NCI-H1930 (cell line): Measurements from ENCODE around the gene LRFN5.
"Not testable (repeated sequence)": the region's sequence is repeated elsewhere in the genome, so short reads cannot be mapped to it uniquely, and the experiment has no call there.

Experiments
- DNase-seq, 2 experiments: peaks; one replicate each; lab custom pipeline; 2025; lab: John Stamatoyannopoulos, UW

LRFN5 gene

DNA sequence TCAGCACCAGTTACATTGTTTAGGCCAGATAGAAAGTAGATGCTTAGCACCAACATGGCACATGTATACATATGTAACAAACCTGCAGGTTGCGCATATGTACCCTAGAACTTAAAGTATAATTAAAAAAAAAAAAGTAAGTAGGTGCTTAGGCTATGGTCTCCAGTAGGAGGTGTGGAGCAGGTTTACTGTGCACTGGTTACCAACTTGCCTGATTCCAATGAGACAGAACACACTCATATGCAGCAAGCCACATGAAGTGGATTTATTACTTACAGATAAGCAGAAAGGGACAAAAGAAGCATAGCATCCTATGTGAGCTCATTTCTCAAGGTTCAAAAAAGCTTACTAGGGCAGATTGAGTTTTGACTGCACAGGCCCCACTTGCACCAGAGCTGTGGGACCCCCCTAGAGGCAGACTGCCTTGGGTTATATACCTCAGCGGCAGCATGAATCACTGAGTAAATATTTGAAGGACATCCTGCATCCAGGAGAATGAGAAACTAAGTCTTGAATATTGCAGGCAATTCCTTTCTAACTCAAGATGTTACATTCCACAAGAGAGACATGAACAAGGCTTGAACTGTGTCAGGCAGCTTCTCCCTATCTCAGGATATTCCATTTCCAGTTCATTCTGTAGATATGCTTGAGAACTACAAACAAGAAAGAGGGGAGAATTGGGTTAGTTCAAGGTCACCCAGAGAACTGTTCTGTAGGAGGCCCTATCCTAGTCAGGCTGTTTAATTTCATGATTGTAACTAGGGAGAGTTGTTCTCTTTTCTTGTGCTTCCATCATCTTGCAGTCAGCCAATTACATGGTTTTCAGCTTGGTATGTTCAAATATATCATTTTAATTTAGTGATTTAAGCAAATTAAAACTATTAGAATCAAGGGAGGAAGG, 30.1 kb downstream of the LRFN5 start:
- no peak for DNase-seq

- no peak for DNase-seq
Measured at GRCh38 chr14:41641690-41642089, 35.0 kb downstream of the LRFN5 start.

DNA sequence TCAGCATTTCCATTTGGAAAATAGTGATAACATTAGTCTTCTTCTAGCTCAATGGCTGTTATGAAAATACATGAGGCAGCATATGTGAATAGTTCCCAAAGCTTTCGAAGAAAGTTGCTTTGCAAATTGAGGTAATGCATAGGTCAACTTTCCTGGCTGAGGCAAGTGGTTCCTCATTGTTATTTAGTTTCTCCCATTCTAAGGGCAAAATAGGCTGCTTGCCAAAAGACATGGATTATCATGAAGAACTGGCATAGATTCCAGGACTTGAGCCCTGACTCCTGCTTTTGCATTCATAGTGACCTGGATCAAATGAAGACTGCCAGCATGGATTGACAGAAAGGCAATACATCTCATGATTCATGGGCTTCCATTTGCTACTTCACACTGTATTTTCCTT, 35.7 kb downstream of the LRFN5 start:
- no peak for DNase-seq

DNA sequence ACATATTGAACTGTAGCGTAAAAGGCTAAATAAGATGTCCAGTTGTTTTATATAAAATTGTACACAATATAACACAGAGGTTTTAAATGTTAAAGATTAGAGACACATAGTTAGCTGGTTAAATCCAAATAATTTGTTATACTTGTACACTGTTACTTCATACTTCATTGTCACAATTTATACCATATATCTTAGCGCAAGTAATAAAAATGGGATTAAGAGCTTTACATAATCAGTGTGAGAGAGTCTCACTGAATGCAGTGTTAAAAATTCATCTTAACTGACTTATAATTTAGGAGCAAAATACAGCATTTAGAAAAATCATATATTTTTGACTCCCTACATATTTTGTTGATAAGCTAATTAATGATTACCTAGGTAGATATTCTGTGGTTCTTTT, 36.1 kb downstream of the LRFN5 start:
- no peak for DNase-seq

- DNase-seq = no peak
Measured at GRCh38 chr14:41644606-41645005, 37.9 kb downstream of the LRFN5 start.

- DNase-seq = no peak
Measured at GRCh38 chr14:41650802-41651201, 44.1 kb downstream of the LRFN5 start.

- no peak for DNase-seq
Measured at GRCh38 chr14:41654196-41654595, 47.5 kb downstream of the LRFN5 start.

DNA sequence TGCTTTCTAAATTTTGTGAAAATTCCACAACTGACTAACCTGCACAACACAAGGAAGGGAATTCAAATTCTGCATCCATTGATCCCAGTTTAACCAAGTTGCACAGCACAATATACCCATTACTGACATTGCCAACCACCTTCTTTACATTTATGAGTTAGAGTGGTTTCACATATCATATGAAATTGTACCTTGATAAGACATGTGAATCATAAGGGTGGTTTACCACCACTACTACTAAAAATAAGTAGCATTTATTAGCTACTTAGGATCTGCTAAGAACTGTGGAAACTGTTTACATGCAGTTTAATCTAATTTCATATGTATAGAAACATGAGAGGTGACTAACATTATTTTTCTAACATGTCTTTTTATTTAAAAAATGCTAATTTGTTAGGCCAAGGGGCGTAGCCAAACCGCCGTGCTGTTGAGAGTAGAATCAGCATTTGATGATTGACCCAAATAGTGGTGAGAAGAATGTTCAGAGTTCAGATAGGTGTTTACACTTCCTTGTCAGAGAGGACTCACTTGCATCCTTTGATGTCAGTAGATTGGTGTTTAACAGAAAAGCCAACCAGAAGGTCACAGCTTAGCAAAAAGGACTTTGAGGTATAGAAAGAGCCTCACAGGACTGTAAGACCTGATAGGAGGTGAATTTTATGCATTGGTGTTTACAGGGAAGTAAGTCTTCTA, 56.2 kb downstream of the LRFN5 start:
- no peak for DNase-seq

- DNase-seq = no peak
Measured at GRCh38 chr14:41663473-41663850, 56.8 kb downstream of the LRFN5 start.

GRCh38 chr14:41666301-41666700, 59.6 kb downstream of the LRFN5 start:
- no peak for DNase-seq

GRCh38 chr14:41668356-41668755, 61.7 kb downstream of the LRFN5 start:
- no peak for DNase-seq

DNA sequence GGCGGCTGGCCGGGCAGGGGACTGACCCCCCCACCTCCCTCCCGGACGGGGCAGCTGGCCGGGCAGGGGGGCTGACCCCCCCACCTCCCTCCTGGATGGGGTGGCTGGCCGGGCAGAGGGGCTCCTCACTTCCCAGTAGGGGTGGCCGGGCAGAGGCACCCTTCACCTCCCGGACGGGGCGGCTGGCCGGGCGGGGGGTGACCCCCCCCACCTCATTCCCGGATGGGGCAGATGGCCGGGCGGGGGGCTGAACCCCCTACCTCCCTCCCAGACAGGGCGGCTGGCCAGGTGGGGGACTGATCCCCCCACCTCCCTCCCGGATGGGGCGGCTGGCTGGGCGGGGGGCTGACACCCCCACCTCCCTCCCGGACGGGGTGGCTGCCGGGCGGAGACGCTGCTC, 66.9 kb downstream of the LRFN5 start:
- not testable (repeated sequence) for DNase-seq

- not testable (repeated sequence) for DNase-seq
Measured at GRCh38 chr14:41674511-41674971, 67.9 kb downstream of the LRFN5 start.

GRCh38 chr14:41699486-41699885, 92.8 kb downstream of the LRFN5 start:
- no peak for DNase-seq

DNA sequence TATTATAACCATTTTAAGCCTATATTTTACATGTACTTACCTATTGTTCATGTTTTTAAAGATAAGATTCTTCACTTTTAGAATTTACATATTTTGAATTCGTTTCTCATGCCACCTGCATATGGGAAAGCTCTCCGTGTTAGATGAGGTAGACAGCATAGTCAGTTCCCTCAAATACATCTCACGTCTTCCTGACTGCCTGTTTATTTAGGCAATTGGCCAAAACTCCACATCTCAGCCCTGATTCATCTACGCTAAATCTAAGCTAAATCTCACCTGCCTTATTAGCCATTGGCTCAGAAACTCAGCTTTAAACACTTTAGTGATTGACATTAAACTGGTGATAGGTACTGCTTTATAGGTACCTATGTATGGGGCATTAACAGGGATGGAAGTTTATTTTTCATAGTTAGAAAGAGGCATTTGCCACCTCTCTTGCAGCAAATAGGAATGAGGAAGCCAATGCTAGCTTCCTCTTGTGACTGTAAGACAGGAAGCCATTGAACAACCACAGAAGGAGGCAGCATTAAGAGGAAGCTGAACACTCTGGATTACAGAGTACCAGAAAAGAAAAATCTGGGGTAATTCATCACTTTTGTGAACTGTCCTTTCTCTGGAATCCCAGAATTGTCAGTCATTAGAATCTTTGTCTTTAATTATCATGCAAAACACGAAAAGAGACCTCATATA, 111.9 kb downstream of the LRFN5 start:
- no peak for DNase-seq

DNA sequence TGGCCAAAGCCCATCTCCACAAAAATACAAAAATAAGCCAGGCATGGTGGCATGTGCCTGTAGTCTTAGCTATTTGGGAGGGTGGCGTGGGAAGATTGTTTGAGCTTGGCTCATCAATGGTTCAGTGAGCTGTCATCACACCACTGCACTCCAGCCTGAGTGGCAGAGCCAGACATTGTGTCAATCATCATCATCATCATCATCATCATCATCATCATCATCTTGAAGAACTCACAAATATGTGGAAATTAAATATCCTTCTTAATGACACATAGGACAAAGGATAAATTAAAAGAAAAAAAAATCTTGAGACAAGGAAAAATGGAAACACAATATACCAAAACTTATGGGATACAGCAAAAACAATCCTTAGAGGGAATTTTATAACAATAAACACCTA, 132.5 kb downstream of the LRFN5 start:
- DNase-seq = no peak

- no peak for DNase-seq
Measured at GRCh38 chr14:41743140-41743539, 136.5 kb downstream of the LRFN5 start.

DNA sequence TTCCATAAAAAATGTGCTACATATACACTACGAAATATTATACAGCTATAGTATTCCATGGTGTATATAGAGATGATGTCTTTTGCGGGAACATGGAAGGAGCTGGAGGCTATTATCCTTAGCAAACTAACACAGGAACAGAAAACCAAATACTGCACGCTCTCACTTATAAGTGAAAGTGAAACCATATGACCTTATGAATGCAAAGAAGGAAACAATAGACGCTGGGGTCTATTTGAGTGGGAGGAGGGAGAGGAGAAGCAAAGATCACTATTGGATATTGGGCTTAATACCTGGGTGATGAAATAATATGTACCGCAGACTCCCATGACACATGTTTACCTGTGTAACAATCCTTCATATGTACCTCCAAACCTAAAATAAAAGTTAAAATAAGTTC, 142.8 kb downstream of the LRFN5 start:
- DNase-seq = no peak

DNA sequence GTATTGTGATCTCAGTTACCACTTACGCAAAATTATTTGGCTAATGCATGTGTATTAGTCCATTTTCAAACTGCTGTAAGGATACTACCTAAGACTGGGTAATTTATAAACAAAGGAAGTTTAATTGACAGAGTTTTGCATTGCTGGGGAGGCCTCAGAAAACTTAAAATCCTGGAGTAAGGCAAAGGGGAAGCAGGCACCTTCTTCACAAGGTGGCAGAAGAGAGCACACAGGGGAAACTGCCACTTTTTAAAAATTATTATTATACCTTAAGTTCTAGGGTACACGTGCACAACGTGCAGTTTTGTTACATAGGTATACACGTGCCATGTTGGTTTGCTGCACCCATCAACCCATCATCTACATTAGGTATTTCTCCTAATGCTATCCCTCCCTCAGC, 143.9 kb downstream of the LRFN5 start:
- DNase-seq = not testable (repeated sequence)

GRCh38 chr14:41758011-41758665, 151.5 kb downstream of the LRFN5 start:
- no peak for DNase-seq

- DNase-seq = no peak
Measured at GRCh38 chr14:41761204-41761603, 154.5 kb downstream of the LRFN5 start.

DNA sequence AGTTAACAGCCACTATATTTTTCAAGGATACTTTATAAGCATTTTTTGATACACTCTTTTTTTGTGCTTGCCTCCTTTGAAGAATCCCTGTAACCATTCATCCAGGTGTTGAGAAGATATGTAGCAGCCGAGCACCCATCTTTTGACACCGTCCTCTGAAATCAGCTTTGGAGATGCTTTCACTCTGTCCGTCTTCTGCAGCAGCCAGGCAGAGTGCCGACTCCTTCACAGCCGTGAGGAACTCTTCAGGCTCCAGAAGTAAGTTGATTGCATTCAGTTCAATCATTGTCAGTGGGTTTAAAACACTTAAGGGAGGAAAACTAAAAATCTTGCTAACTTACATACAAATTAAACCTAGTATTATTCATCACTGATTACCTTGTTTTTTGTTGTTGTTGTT, 160.1 kb downstream of the LRFN5 start:
- DNase-seq = no peak
